HG03095 (cell line): ENCODE data around the gene USP48.

Experiments used
- ATAC-seq: cut with Tn5 transposase; IDR thresholded peaks from one replicate; pipeline ENCODE4 v1.9.1; 2021; ENCODE audit warnings: moderate library complexity; ENCODE audit not compliant: unreplicated experiment

Gene USP48

GRCh38 chr1:21752186-21752585 lies 30.8 kb downstream of the USP48 start:
- ATAC-seq, result no peak

- no peak for ATAC-seq
These were observed 31.7 kb downstream of the USP48 start for GRCh38 chr1:21751281-21751680.

GRCh38 chr1:21750841-21751240 lies 32.1 kb downstream of the USP48 start:
- ATAC-seq, result no peak

- ATAC-seq, result no peak
These were observed 33.0 kb downstream of the USP48 start for GRCh38 chr1:21749859-21750468.

GRCh38 chr1:21749109-21749508 lies 33.8 kb downstream of the USP48 start:
- ATAC-seq, result no peak

- no peak for ATAC-seq
These were observed 39.5 kb downstream of the USP48 start for GRCh38 chr1:21743476-21743875.

GRCh38 chr1:21742578-21742977 lies 40.4 kb downstream of the USP48 start:
- no peak for ATAC-seq

GRCh38 chr1:21741206-21741605 lies 41.7 kb downstream of the USP48 start:
- ATAC-seq, result no peak

GRCh38 chr1:21736876-21737275 lies 46.1 kb downstream of the USP48 start:
- no peak for ATAC-seq

- ATAC-seq, result no peak
These were observed 46.9 kb downstream of the USP48 start for GRCh38 chr1:21736011-21736410.

GRCh38 chr1:21734526-21734925 lies 48.4 kb downstream of the USP48 start:
- no peak for ATAC-seq

- ATAC-seq, result no peak
These were observed 50.3 kb downstream of the USP48 start for GRCh38 chr1:21732664-21733063.

- no peak for ATAC-seq
These were observed 57.1 kb downstream of the USP48 start for GRCh38 chr1:21725748-21726392.

GRCh38 chr1:21724570-21724969 lies 58.4 kb downstream of the USP48 start:
- no peak for ATAC-seq

GRCh38 chr1:21724098-21724497 lies 58.9 kb downstream of the USP48 start:
- ATAC-seq, result no peak

GRCh38 chr1:21721295-21721985 lies 61.5 kb downstream of the USP48 start:
- ATAC-seq, result no peak

GRCh38 chr1:21716169-21716568 lies 66.8 kb downstream of the USP48 start:
- ATAC-seq, result no peak

- no peak for ATAC-seq
These were observed 75.1 kb downstream of the USP48 start for GRCh38 chr1:21707891-21708290.

GRCh38 chr1:21707086-21707840 lies 75.7 kb downstream of the USP48 start:
- ATAC-seq, result no peak

- ATAC-seq, result no peak
These were observed 76.7 kb downstream of the USP48 start for GRCh38 chr1:21706151-21706835.
